Measurements from ENCODE around the gene KDM4B. TPM values are rescaled to one million over a fixed set of nuclear protein-coding genes. Genes with fewer than 3 reads are reported as not detected.

Gene KDM4B
- polyA plus RNA-seq, 3 donors = 6.4 to 22.7 (median 12.7) TPM

DNA sequence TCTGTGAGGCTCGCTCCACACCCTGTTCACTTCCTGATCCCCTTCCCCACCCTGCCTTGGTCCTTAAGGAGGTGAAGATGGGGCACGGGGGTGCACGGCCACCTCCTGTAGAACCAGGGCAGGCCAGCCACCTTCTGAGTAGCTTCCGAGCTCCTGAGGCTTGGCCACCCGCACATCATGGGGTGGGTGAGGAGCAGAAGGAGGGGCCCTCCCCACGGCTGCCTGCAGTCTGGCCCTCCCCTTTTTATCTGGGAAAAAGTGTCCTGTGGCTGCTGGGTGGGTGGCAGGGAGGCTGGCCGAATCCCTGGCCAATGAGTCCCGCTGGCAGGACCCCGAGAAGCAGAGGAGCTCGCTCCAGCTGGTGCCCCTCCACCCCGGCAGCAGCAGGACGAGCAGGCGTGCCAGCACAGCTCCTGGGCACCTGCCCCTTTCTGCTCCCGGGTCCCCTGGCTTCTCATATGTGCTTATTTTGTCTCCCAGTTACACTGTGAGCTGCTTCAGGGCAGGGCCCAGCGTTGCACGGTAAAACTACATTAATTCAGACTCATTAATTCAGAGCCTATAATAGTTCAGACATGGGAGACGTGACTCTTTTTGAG lies 135.0 kb downstream of the KDM4B start:
- intact Hi-C loops (cut with micrococcal nuclease) = no loop called here
- Mint-ChIP-seq H3K4me3 (no peak overlapping the region), H3K27me3 (ENCODE audit: low read depth in 3 of 3) (no peaks in the 10 kb centered on the region), H3K36me3 (peaks cover 39 to 54% of the 10 kb centered on the region in 2 donors), H3K4me1 (no peaks in the 10 kb centered on the region), H3K9me3 (peaks cover 13 to 17% (median 14%) of the 10 kb centered on the region in 7 donors), H3K27ac (no peak overlapping the region)
- 100% methylated on average over 9 of the region's 17 CpGs for WGBS (ENCODE audit: insufficient coverage)
- no peak overlapping the region for H2AFZ ChIP-seq (ENCODE audit: insufficient read depth, low read depth, low read length, poor library complexity, severe bottlenecking)
- H3K4me2 ChIP-seq (replicated peaks; ENCODE audit: extremely low read depth, low read length, poor library complexity, severe bottlenecking) = no peak overlapping the region
- DNase-seq = no peak
- no peaks in the 10 kb centered on the region for H3K4me1 ChIP-seq (ENCODE audit: control insufficient read depth in 1 of 2, insufficient read depth in 2 of 2, low read length in 2 of 2)
- no peaks in the 10 kb centered on the region for H3K27me3 ChIP-seq (ENCODE audit: control insufficient read depth in 2 of 2, insufficient read depth in 2 of 2, low read length in 2 of 2)
- no peaks in the 10 kb centered on the region for H3K79me2 ChIP-seq (ENCODE audit: insufficient read depth, low read length)
- no peak overlapping the region for H3K9ac ChIP-seq (ENCODE audit: insufficient read depth, low read length, poor library complexity, severe bottlenecking)
- H3K9me3 ChIP-seq (replicated peaks in 1 of 2; ENCODE audit: control insufficient read depth in 1 of 2, insufficient read depth in 1 of 2, low read length in 2 of 2) = peaks cover 12 to 14% of the 10 kb centered on the region in 2 donors
- no peak overlapping the region for H3K4me3 ChIP-seq (replicated peaks in 1 of 3; ENCODE audit: low read depth in 2 of 3, low read length in 3 of 3)
- TF ChIP-seq, protein P1, sequence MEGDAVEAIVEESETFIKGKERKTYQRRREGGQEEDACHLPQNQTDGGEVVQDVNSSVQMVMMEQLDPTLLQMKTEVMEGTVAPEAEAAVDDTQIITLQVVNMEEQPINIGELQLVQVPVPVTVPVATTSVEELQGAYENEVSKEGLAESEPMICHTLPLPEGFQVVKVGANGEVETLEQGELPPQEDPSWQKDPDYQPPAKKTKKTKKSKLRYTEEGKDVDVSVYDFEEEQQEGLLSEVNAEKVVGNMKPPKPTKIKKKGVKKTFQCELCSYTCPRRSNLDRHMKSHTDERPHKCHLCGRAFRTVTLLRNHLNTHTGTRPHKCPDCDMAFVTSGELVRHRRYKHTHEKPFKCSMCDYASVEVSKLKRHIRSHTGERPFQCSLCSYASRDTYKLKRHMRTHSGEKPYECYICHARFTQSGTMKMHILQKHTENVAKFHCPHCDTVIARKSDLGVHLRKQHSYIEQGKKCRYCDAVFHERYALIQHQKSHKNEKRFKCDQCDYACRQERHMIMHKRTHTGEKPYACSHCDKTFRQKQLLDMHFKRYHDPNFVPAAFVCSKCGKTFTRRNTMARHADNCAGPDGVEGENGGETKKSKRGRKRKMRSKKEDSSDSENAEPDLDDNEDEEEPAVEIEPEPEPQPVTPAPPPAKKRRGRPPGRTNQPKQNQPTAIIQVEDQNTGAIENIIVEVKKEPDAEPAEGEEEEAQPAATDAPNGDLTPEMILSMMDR (IDR thresholded peaks at IDR 0.05) = no peak
- peaks cover 52% of the 10 kb centered on the region for H4K20me1 ChIP-seq (ENCODE audit: insufficient read depth, low read length)
- H3K36me3 ChIP-seq (replicated peaks in 1 of 2; ENCODE audit: control insufficient read depth in 1 of 2, insufficient read depth in 2 of 2, low read length in 2 of 2) = peaks cover 43 to 57% of the 10 kb centered on the region in 2 donors
- H3K27ac ChIP-seq (ENCODE audit: low read depth in 1 of 2, low read length in 2 of 2) = no peak overlapping the region

DNA sequence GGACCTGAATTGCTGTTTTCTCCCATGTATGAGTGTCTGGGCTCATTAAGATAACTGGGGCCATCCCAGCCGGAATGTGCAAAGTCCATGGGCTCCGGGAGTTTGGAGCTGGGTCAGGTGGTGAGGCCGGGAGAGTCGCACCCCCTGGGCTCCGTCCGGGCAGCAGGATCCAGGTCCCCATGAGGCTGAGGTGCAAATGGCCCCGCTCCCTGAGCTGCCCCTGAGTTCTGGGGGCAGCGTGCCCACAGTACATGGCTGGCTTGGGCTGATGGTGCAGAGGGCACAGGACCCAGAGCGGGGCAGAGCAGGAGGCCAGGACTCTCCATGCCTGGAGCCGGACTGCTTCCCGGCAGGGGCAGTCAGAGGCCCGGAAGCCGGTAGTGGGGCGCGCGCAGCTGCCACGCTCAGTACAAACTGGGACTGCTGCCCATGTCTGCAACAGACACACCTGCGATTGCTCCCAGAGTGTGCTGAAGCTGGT lies 136.0 kb downstream of the KDM4B start:
- Histone ChIP-seq H3K4me1 (ENCODE audit: control insufficient read depth in 1 of 2, insufficient read depth in 2 of 2, low read length in 2 of 2) (no peaks in the 10 kb centered on the region), H3K4me3 (replicated peaks in 1 of 3; ENCODE audit: low read depth in 2 of 3, low read length in 3 of 3) (no peak overlapping the region), H3K79me2 (ENCODE audit: insufficient read depth, low read length) (no peaks in the 10 kb centered on the region), H3K36me3 (replicated peaks in 1 of 2; ENCODE audit: control insufficient read depth in 1 of 2, insufficient read depth in 2 of 2, low read length in 2 of 2) (peaks cover 43 to 55% of the 10 kb centered on the region in 2 donors), H3K9me3 (replicated peaks in 1 of 2; ENCODE audit: control insufficient read depth in 1 of 2, insufficient read depth in 1 of 2, low read length in 2 of 2) (peaks cover 2 to 4% of the 10 kb centered on the region in 2 donors), H3K4me2 (replicated peaks; ENCODE audit: extremely low read depth, low read length, poor library complexity, severe bottlenecking) (no peak overlapping the region), H3K27me3 (ENCODE audit: control insufficient read depth in 2 of 2, insufficient read depth in 2 of 2, low read length in 2 of 2) (no peaks in the 10 kb centered on the region), H4K20me1 (ENCODE audit: insufficient read depth, low read length) (peaks cover 58% of the 10 kb centered on the region), H3K9ac (ENCODE audit: insufficient read depth, low read length, poor library complexity, severe bottlenecking) (no peak overlapping the region), H3K27ac (ENCODE audit: low read depth in 1 of 2, low read length in 2 of 2) (no peak overlapping the region), H2AFZ (ENCODE audit: insufficient read depth, low read depth, low read length, poor library complexity, severe bottlenecking) (no peak overlapping the region)
- no peak for DNase-seq
- WGBS (ENCODE audit: insufficient coverage) = 97% methylated on average over 17 of the region's 18 CpGs
- Mint-ChIP-seq H3K36me3 (peaks cover 34 to 53% of the 10 kb centered on the region in 2 donors), H3K27me3 (ENCODE audit: low read depth in 3 of 3) (no peaks in the 10 kb centered on the region), H3K4me3 (no peak overlapping the region), H3K9me3 (peaks cover 3 to 7% (median 4%) of the 10 kb centered on the region in 7 donors), H3K27ac (no peak overlapping the region), H3K4me1 (no peaks in the 10 kb centered on the region)
- TF ChIP-seq, protein P1 (IDR thresholded peaks at IDR 0.05) = no peak
- intact Hi-C loops (cut with micrococcal nuclease) = no loop called here

Data from CD14-positive monocyte (primary cell).